GM18867 (cell line): ENCODE results near the gene BTBD1.
"Not testable (repeated sequence)": the region's sequence is repeated elsewhere in the genome, so short reads cannot be mapped to it uniquely, and the experiment has no call there.

ENCODE experiments used
- ATAC-seq: cut with Tn5 transposase; IDR thresholded peaks from one replicate; pipeline ENCODE4 v1.9.1; 2021; ENCODE audit warnings: mild to moderate bottlenecking, moderate library complexity; ENCODE audit not compliant: unreplicated experiment

BTBD1 gene

DNA sequence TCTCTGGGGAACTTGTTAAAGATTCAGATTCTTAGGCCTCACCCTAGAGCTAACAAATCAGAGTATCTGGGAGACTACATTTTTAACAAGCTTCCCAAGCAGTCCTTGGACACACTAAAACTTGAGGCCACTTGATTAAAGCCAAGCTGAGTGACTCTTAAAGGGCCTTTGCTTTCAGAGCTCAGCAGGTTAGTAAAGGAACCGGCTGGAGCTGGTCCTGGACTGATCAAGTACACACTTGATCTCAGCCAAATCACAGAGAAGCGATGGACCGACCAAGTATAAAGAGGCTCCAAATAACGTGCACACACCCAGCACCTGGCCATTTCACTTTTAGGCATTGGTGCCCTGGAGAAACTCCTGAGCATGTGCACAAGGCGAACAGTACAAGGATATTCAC is 27.5 kb upstream of the BTBD1 start:
- ATAC-seq = no peak

GRCh38 chr15:83092309-83092976 is 25.4 kb upstream of the BTBD1 start:
- ATAC-seq = no peak

DNA sequence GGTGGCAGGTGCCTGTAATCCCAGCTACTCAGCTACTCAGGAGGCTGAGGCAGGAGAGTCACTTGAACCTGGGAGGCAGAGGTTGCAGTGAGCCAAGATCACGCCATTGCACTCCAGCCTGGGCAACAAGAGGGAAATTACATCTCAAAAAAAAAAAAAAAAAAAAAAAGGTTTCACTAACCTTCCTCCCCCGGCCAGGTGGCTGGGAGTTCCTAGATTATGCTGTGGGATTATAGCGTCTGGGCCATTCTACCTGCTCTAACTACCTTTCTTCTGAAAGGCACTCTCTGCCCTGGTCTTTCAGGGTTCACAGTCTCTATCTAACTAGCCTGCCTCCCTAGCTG is 24.9 kb upstream of the BTBD1 start:
- ATAC-seq = not testable (repeated sequence)

- ATAC-seq = no peak
These were observed 23.4 kb upstream of the BTBD1 start for GRCh38 chr15:83090465-83090864.

DNA sequence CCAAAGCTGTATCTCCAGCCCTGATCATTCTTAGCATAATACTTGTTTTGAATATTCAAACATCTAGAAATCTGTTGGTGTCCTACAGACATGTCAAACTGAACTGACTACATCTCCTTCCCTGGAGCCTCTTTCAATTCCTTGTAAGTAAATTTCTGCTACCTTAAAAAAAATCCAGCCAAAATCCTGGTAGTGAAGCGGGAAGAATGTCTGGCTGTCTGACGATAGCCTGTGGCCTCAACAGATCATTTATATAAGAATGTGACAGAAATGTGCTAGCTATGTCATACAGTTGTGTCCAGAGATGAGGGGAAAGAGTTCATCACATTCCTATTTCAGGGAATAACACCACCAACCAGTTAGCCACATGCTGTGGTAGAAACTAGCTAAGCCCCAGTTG is 21.8 kb upstream of the BTBD1 start:
- ATAC-seq = no peak

GRCh38 chr15:83087576-83087975 is 20.5 kb upstream of the BTBD1 start:
- ATAC-seq = no peak

DNA sequence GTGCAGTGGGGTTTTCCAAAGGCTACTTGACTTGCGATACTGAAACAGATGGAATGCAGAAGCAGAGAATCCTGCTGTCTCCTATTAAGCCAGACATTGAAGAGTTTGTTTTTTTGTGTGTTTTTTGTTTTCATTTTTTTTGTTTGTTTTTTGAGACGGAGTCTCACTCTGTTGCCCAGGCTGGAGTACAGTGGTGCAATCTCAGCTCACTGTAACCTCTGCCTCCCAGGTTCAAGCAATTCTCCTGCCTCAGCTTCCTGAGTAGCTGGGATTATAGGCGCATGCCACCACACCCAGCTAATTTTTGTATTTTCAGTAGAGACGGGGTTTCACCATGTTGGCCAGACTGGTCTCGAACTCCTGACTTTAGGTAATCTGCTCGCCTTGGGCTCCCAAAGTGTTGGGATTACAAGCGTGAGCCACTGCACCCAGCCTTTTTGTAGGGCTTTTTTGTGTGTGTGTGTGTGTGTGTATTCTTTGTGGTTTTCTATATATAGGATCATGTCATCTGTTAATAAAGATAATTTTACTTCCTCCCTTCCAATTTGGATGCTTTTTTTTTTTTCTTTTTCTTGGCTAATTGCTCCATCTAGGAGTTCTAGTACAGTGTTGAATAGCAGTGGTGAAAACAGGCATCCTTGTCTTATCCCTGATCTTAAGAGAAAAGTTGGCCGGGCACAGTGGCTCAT is 19.0 kb upstream of the BTBD1 start:
- ATAC-seq = not testable (repeated sequence)

DNA sequence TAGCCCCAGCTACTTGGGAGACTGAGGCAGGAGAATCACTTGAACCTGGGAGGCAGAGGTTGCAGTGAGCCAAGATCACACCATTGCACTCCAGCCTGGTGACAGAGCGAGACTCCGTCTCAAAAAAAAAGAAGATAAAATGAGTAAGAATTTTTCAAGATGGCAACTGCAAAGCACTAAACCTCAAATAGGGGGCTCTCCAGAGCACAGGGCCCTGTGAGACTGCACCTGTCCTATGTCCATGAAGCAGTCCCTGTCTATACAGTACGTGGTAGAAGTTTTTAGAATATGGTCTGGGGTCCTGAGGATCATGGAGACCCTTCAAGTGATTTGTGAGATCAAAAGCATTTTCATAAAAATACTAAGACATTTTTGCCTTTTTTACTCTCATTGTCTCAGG is 18.4 kb upstream of the BTBD1 start:
- ATAC-seq = not testable (repeated sequence)

DNA sequence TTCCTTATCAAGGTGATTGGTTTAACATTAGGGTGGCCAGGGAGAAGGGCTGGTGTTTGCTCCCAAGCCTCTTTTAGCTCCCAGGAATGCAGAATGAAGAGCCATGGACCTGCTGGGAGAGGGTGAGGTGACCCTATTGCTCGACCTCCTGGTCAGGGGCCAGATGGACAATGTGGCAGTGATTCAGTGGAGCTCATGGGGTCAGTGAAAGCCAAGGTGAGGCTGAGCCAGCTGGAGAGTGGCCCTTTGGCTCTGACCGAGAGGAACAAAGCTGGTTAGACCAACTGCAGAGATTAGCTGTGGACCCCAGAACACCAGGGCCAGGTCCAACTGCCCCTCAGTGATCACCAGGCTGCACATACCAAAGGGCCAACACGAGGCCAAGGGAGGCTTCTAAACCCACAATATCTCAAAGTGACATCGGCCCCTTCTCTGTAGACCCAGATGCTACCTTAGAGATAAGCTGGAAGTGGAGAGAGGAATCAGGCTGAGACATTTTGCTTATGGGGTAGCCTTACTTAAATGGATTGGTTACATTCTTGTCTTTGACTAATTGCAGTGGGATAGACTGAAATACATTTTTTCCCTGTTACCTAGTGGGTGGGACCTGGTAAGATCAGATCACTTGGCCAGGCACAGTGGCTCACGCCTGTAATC is 15.8 kb upstream of the BTBD1 start:
- ATAC-seq = no peak

DNA sequence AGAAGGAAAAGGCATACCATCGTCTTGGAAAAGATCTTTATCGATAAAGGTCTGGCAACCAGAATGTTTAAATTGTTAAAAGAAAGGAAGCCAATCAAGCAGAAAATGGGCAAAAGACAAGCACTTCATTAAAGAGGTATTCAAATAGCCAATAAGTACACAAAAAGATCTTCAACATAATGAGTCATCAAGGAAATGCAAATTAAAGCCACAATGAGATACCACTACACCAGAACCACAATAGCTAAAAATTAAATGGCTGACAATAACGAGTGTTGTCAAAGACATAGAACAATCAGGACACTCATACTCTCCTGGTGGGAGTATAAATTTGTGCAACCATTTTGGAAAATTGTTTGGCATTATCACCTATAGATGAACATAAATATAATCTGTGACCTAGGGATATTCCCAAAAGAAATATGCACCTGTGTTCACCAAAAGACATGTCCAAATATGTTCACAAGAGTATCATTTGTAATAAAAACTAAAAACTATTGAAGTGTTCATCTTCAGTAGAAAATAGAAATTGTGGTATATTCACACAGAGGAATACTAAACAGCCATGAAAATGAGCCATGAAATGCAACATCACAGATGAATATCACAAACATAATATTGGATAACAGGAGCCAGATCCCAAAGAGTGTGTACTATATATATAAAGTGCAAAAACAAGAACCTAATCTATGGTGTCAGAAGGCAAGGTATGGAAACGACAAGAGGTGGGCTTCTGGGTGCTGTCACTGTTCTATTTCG is 14.4 kb upstream of the BTBD1 start:
- ATAC-seq = no peak

DNA sequence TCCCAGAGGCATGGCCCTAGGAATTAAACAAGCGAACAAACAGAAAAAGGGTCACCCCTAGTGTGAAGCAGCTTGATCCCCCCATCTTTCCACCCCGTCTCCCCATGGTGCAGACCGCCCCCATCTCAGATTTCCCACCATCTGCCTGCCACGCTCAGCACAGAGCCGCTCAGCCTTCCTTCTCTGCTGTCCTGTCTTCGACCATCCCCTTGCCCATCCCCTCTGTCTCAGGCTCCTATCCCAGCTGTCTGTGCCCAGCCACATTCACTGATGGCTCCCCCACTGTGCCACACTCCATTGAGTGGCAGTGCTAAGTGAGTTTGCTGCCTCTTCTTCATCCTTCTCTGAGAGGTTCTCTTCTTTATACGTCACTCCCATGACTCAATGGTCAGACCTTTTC is 11.7 kb upstream of the BTBD1 start:
- ATAC-seq = no peak

DNA sequence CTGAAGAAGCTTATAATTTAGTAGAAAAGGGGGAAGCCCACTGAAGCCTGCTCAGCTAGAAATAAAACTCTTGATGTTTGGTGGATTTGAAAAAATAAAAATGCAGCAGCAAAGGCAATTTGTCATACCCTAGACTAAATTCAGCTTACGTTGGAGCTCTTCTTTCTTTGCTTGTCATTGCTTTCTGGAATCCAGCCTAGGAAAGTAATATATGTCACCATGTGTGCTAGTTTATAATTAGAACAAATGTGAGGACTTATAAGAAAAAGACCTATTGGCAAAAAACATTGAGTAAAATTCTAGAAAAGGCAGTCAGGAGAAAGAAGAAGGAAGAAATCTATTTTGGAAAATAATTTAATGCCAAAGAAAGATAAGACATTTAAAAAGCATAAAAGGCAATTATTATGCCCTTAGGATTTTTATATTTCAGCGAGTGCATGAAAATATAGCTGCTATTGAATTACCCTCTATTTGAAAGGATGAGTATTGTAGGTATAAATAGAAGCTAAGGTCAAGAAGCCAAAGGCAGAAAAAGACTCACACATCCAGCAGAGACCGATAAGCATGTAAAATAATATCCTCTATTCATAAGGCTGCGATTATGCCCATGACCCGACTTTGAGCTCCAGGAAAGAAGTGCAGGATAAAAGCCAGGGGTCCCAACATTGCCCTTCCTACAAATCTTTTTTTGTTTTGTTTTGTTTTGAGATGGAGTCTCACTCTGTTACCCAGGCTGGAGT is 10.6 kb upstream of the BTBD1 start:
- ATAC-seq = no peak

DNA sequence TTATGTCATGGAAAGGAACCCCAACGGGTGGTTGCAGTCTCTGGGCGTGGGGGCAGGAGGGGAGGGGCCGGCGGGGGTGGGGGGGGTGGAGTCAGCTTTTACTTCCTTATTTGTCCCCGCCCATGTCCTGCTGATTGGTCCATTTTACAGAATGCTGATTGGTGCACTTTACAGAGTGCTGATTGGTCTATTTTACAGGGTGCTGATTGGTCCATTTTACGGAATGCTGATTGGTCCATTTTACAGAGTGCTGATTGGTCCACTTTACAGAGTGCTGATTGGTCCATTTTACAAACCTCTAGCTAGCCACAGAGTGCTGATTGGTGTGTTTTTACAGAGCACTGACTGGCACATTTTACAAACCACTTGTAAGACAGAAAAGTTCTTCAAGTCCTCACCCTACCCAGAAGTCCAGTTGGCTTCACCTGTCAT is 2.2 kb upstream of the BTBD1 start:
- ATAC-seq = not testable (repeated sequence)

GRCh38 chr15:83068054-83068453 is 1.0 kb upstream of the BTBD1 start:
- no peak for ATAC-seq

DNA sequence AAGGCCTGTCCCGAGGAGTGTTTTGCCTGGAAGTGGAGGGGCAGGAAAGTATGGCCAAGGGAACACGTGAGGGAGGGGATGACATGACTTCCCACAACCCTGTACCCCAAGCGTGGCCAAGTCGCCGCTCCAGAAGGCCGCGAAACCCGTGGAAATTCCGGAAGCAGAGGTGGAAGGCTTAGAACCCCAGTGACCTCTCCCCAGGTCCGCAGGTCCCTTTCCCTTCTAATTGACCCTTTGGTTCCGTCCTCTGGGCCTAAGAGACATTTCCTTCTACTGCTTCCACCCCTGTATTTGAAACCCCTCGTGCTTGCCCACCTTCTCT is 548 bp upstream of the BTBD1 start:
- no peak for ATAC-seq

GRCh38 chr15:83066034-83066733 is 868 bp downstream of the BTBD1 start:
- no peak for ATAC-seq

DNA sequence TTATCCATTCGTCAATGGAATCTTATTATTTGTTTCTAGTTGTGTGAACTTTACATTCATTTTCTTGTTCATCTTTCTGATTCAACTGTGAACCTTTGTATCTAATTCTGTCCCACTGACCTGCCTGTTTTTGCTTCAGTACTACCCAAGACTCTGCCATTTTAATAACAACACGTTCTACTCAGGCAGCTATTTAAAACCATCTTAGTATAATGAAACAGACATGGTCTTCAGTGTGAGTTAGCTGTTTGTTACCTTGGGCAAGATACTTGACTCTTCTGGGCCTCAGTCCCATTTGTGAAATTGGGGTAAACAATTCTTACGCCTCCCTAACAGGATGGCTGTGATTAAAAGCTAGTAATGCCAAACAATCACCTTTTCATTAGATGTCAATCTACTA is 1.6 kb downstream of the BTBD1 start:
- ATAC-seq = no peak

- no peak for ATAC-seq
These were observed 2.2 kb downstream of the BTBD1 start for GRCh38 chr15:83064859-83065258.

DNA sequence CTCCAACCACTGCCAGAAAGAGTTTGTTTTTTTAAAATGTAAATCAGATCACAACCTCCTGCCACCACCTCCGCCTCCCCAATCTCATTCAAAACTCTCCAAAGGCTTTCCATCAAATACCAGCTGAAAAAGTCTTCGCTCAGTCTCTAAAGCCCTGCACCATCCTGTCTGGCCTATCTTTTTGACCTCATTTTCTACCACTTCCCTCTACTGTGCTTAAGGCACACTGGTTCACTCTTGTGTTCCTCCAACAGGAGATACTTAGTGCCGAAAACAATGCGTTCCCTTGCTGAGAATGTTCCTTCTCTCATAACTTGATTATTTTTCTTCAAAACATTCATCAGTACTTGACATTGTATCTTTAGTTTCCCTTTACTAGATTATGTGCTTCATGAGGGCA is 3.5 kb downstream of the BTBD1 start:
- ATAC-seq = no peak

DNA sequence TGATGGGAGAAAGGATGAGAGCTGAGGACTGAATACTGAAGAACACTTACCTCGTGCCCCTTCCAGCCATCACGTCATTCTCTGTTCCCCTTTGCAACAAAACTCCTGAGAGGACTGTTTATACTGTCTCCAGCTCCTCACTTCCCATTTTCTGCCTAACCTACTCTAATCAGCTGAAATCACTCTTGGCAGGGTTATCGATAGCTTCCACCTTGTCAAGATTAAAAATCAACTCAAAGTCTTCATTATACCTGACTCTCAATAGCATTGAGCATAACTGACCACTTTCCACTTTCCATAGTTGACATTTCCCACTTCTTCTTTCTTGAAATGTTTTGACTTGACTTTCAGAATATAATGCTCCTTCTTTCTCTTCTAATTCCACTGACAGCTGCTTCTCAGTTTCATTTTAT is 4.3 kb downstream of the BTBD1 start:
- ATAC-seq = no peak
